Peyer's patch (tissue), 4 donors: ENCODE measurements around the gene CALY.

Experiments
- POLR2A ChIP-seq, 2 donors: fragments of 450-650 bp; IDR thresholded peaks; one replicate each; pipeline ENCODE4 v1.5.1; 2017; ENCODE audit warnings: antibody characterized with exemption in 2 of 2, mild to moderate bottlenecking in 2 of 2, moderate library complexity in 2 of 2
- TF ChIP-seq, protein P1 (sequence below), 6 experiments: fragments of 450-650 bp in 4 of 6; fragments of 200-600 bp in 2 of 6; sonication (generic) in 1 of 6; IDR thresholded peaks; one replicate each; pipeline ENCODE4 v1.5.1; 2017 to 2019; ENCODE audit warnings: antibody characterized with exemption in 6 of 6, mild to moderate bottlenecking in 3 of 6, moderate library complexity in 1 of 6

DNA sequence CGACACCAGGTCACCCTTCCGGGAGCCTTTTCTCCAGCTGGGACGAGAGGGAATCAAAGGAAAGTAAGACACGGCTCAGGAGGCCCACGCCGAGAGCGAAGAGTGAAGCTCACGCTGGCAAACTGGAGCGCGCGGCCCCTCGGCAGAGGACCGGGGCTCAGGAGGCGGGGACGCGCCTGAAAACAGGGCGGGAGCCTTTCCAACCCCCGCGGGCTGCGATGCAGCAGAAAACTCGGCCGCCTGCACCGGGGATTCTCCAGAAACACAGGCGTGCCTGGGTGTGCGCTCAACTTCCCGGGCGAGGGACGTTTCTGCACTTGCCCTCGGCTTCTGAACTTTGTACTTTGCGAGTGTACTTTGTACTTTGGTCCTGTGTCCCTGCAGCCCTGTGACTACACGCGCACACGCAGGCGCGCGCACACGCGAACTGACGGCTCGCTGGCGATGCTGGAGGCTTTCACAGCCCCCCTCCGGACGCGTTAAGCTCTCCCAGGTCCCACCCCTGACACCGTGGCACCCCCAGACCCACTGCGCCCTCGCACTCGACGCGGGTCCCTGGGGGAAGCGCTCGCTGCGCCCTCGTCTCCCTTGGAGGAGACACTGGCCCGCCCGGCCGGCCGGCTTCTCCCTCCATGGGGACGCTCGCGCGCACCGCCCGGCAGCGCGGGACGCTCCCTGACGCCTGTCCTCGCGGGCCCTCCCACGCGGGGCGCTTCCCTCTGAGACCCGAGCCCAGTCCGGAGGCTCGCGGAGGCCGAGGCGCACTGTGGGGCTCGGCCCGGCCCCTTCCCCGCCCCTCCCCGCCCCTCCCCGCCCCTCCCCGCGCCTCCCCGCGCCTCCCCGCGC lies 41.8 kb upstream of the CALY start:
- TF ChIP-seq, protein P1, sequence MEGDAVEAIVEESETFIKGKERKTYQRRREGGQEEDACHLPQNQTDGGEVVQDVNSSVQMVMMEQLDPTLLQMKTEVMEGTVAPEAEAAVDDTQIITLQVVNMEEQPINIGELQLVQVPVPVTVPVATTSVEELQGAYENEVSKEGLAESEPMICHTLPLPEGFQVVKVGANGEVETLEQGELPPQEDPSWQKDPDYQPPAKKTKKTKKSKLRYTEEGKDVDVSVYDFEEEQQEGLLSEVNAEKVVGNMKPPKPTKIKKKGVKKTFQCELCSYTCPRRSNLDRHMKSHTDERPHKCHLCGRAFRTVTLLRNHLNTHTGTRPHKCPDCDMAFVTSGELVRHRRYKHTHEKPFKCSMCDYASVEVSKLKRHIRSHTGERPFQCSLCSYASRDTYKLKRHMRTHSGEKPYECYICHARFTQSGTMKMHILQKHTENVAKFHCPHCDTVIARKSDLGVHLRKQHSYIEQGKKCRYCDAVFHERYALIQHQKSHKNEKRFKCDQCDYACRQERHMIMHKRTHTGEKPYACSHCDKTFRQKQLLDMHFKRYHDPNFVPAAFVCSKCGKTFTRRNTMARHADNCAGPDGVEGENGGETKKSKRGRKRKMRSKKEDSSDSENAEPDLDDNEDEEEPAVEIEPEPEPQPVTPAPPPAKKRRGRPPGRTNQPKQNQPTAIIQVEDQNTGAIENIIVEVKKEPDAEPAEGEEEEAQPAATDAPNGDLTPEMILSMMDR (IDR thresholded peaks at IDR 0.05): peak in 1 of 6 experiments; percentile 4
- peak; percentile 69 to 76 for TF ChIP-seq POLR2A (IDR thresholded peaks at IDR 0.05)
